ENCODE measurements around the gene HCN2.

The HCN2 gene

GRCh38 chr19:556611-557382, 32.9 kb upstream of the HCN2 start:
- Mint-ChIP-seq H3K4me1 (peaks cover 1% of the 10 kb centered on the region), H3K9me3 (no peaks in the 10 kb centered on the region), H3K27ac (ENCODE audit: low read depth) (no peak overlapping the region), H3K4me3 (no peak overlapping the region), H3K36me3 (ENCODE audit: insufficient read depth) (no peaks in the 10 kb centered on the region), H3K27me3 (no peaks in the 10 kb centered on the region)
- ATAC-seq (replicated peaks; ENCODE audit: extremely low read depth, poor library complexity, severe bottlenecking) = no peak
- DNase-seq (ENCODE audit: low spot score in 2 of 2) = no peak

GRCh38 chr19:558770-559439, 30.8 kb upstream of the HCN2 start:
- no peaks in the 10 kb centered on the region for H3K9me3 Mint-ChIP-seq
- no peaks in the 10 kb centered on the region for H3K27me3 Mint-ChIP-seq
- DNase-seq (ENCODE audit: low spot score in 2 of 2) = no peak
- no peak for ATAC-seq (replicated peaks; ENCODE audit: extremely low read depth, poor library complexity, severe bottlenecking)
- no peaks in the 10 kb centered on the region for H3K36me3 Mint-ChIP-seq (ENCODE audit: insufficient read depth)
- no peak overlapping the region for H3K4me3 Mint-ChIP-seq
- H3K4me1 Mint-ChIP-seq = no peaks in the 10 kb centered on the region
- H3K27ac Mint-ChIP-seq (ENCODE audit: low read depth) = no peak overlapping the region

- no peaks in the 10 kb centered on the region for H3K36me3 Mint-ChIP-seq (ENCODE audit: insufficient read depth)
- H3K4me3 Mint-ChIP-seq = no peak overlapping the region
- ATAC-seq (replicated peaks; ENCODE audit: extremely low read depth, poor library complexity, severe bottlenecking) (no peak), DNase-seq (ENCODE audit: low spot score in 2 of 2) (no peak)
- no peaks in the 10 kb centered on the region for H3K4me1 Mint-ChIP-seq
- no peaks in the 10 kb centered on the region for H3K9me3 Mint-ChIP-seq
- H3K27ac Mint-ChIP-seq (ENCODE audit: low read depth) = no peak overlapping the region
- no peaks in the 10 kb centered on the region for H3K27me3 Mint-ChIP-seq
These were observed 29.6 kb upstream of the HCN2 start for GRCh38 chr19:560121-560520.

- no peaks in the 10 kb centered on the region for H3K9me3 Mint-ChIP-seq
These were observed 23.3 kb upstream of the HCN2 start for GRCh38 chr19:566403-566802.

GRCh38 chr19:566844-567243, 22.8 kb upstream of the HCN2 start:
- DNase-seq (ENCODE audit: low spot score in 2 of 2) (no peak), ATAC-seq (replicated peaks; ENCODE audit: extremely low read depth, poor library complexity, severe bottlenecking) (no peak)
- no peak overlapping the region for H3K4me3 Mint-ChIP-seq
- no peak overlapping the region for H3K27ac Mint-ChIP-seq (ENCODE audit: low read depth)
- no peaks in the 10 kb centered on the region for H3K27me3 Mint-ChIP-seq
- no peaks in the 10 kb centered on the region for H3K9me3 Mint-ChIP-seq
- peaks cover 9% of the 10 kb centered on the region for H3K4me1 Mint-ChIP-seq
- H3K36me3 Mint-ChIP-seq (ENCODE audit: insufficient read depth) = peaks cover 24% of the 10 kb centered on the region

More at GRCh38 chr19:566403-566802, 23.3 kb upstream of the HCN2 start:
- no peak for ATAC-seq (replicated peaks; ENCODE audit: extremely low read depth, poor library complexity, severe bottlenecking)
- no peak for DNase-seq (ENCODE audit: low spot score in 2 of 2)
- H3K27ac Mint-ChIP-seq (ENCODE audit: low read depth) = no peak overlapping the region
- peaks cover 7% of the 10 kb centered on the region for H3K4me1 Mint-ChIP-seq
- H3K4me3 Mint-ChIP-seq = no peak overlapping the region
- H3K36me3 Mint-ChIP-seq (ENCODE audit: insufficient read depth) = peaks cover 24% of the 10 kb centered on the region
- H3K27me3 Mint-ChIP-seq = no peaks in the 10 kb centered on the region

DNA sequence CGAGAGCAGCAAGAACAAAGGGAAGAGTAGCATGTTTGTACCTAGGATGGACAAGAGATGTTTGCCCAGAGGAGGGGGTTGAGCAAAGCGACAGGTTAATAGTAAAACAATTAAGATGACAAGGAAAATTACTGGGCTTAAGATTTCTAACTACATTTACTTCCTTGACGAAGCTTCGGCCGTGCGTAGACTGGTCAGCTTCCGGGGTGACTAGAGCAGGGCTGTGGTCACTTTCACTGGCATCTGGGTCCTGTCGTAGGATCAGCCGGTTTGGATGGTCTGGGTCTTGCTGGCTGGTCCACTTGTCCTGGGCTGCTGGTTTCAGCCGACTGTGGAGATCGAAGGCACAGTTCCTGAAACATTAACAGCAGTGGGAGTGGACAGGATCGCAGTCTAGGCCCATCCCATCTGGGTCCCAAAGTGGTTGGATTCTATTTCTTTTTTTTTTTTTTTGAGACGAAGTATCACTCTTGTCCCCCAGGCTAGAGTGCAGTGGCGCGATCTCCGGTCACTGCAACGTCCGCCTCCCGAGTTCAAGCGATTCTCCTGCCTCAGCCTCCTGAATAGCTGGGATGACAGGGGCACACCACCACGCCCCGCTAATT, 22.3 kb upstream of the HCN2 start:
- peak overlapping the region; percentile 67 for H3K27ac Mint-ChIP-seq (ENCODE audit: low read depth)
- no peak for ATAC-seq (replicated peaks; ENCODE audit: extremely low read depth, poor library complexity, severe bottlenecking)
- no peaks in the 10 kb centered on the region for H3K27me3 Mint-ChIP-seq

GRCh38 chr19:570251-570686, 19.4 kb upstream of the HCN2 start:
- peaks cover 29% of the 10 kb centered on the region for H3K36me3 Mint-ChIP-seq (ENCODE audit: insufficient read depth)
- H3K27ac Mint-ChIP-seq (ENCODE audit: low read depth) = peak overlapping the region; percentile 94
- peak overlapping the region; percentile 55 for H3K4me3 Mint-ChIP-seq
- DNase-seq (ENCODE audit: low spot score in 2 of 2) (no peak), ATAC-seq (replicated peaks; ENCODE audit: extremely low read depth, poor library complexity, severe bottlenecking) (no peak)
- no peaks in the 10 kb centered on the region for H3K9me3 Mint-ChIP-seq
- no peaks in the 10 kb centered on the region for H3K27me3 Mint-ChIP-seq
- peaks cover 32% of the 10 kb centered on the region for H3K4me1 Mint-ChIP-seq

More for the DNA sequence above, 22.3 kb upstream of the HCN2 start:
- H3K9me3 Mint-ChIP-seq = no peaks in the 10 kb centered on the region
- H3K4me3 Mint-ChIP-seq = no peak overlapping the region
- DNase-seq (ENCODE audit: low spot score in 2 of 2) = no peak
- H3K36me3 Mint-ChIP-seq (ENCODE audit: insufficient read depth) = peaks cover 27% of the 10 kb centered on the region
- H3K4me1 Mint-ChIP-seq = peaks cover 15% of the 10 kb centered on the region

- Mint-ChIP-seq H3K36me3 (ENCODE audit: insufficient read depth) (peaks cover 29% of the 10 kb centered on the region), H3K27me3 (no peaks in the 10 kb centered on the region)
- peak; percentile 29 for ATAC-seq (replicated peaks; ENCODE audit: extremely low read depth, poor library complexity, severe bottlenecking)
These were observed 18.6 kb upstream of the HCN2 start for GRCh38 chr19:570937-571565.

GRCh38 chr19:571566-571974, 18.1 kb upstream of the HCN2 start:
- H3K27me3 Mint-ChIP-seq = no peaks in the 10 kb centered on the region
- H3K4me1 Mint-ChIP-seq = peaks cover 36% of the 10 kb centered on the region
- peaks cover 26% of the 10 kb centered on the region for H3K36me3 Mint-ChIP-seq (ENCODE audit: insufficient read depth)
- DNase-seq (ENCODE audit: low spot score in 2 of 2) (no peak), ATAC-seq (replicated peaks; ENCODE audit: extremely low read depth, poor library complexity, severe bottlenecking) (peak; percentile 13)
- H3K27ac Mint-ChIP-seq (ENCODE audit: low read depth) = peak overlapping the region; percentile 94
- peak overlapping the region; percentile 80 for H3K4me3 Mint-ChIP-seq
- H3K9me3 Mint-ChIP-seq = no peaks in the 10 kb centered on the region

More at GRCh38 chr19:570937-571565, 18.6 kb upstream of the HCN2 start:
- Mint-ChIP-seq H3K9me3 (no peaks in the 10 kb centered on the region), H3K4me3 (peak overlapping the region; percentile 80), H3K4me1 (peaks cover 32% of the 10 kb centered on the region), H3K27ac (ENCODE audit: low read depth) (peak overlapping the region; percentile 94)
- DNase-seq (ENCODE audit: low spot score in 2 of 2) = peak; percentile 30 to 51

DNA sequence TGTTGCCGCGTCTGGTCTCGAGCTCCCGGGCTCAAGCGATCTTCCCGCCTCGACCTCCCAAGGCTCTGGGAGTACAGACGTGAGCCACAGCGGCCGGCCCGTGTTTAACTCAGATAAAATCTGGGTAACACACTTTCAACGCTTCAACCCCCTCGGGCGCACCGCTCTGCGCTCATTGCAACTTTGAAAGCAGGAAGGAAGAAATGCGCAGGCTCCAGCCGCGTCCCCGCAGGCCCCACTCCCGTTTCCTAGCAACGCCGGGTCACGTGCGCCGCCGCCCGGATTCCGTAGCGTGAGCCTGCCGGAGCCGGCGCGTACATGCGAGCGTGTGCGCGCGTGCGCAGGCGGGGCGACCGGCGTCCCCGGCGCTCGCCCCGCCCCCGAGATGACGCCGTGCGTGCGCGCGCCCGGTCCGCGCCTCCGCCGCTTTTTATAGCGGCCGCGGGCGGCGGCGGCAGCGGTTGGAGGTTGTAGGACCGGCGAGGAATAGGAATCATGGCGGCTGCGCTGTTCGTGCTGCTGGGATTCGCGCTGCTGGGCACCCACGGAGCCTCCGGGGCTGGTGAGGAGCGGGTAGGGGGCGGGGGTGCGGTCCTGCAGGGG, 17.4 kb upstream of the HCN2 start, which contains the start of gene BSG:
Gene BSG (plus strand): TSS at position 457 of the 603 bp plus-strand sequence. CDS start 39 bp downstream, at position 496.
- peak; percentile 84 for ATAC-seq (replicated peaks; ENCODE audit: extremely low read depth, poor library complexity, severe bottlenecking)
- no peaks in the 10 kb centered on the region for H3K9me3 Mint-ChIP-seq

DNA sequence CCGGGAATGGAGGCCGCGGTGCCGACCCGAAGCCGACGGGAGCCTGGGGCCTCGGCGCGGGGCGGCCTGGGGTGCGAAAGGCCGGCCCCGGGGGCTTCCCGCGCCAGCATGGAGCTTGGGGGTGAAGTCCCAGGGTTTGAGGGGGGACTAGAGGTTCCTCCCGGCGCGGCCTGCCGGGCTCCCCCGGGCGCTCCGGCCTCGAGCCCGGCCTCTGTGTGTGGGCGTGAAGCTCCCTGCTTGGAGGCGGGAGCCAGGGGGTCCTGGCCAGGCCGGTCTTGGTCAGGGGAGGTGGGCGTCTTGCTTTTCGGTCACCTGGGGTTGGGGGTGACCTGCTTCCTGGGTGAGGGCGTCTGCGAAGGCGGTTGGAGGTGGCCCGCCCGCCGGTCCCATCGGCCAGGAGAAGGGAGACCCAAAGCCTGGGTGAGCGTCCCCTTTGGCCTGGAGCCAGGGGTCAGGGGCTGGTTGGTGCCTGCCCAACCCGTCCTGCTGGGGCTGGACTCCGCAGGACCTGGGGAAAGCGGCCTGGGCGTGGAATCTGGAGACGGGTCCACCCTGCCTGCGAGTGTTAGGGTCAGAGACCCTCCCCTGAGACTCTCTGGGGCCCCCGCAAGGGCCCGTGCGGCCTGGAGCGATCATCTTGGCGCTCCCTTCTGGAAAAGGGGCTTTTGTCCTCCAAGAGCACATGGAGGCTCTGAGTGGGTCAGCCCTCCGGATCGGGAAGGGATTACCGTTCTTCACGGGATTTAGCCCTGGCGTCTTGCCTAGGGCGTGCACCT, 16.8 kb upstream of the HCN2 start:
- Mint-ChIP-seq H3K4me3 (peak overlapping the region; percentile 80), H3K27me3 (no peaks in the 10 kb centered on the region), H3K27ac (ENCODE audit: low read depth) (peak overlapping the region; percentile 94), H3K9me3 (no peaks in the 10 kb centered on the region), H3K36me3 (ENCODE audit: insufficient read depth) (peaks cover 24% of the 10 kb centered on the region), H3K4me1 (peaks cover 41% of the 10 kb centered on the region)
- no peak for ATAC-seq (replicated peaks; ENCODE audit: extremely low read depth, poor library complexity, severe bottlenecking)
- DNase-seq (ENCODE audit: low spot score in 2 of 2) = no peak

More for the DNA sequence above, 17.4 kb upstream of the HCN2 start, which contains the start of gene BSG:
- peaks cover 24% of the 10 kb centered on the region for H3K36me3 Mint-ChIP-seq (ENCODE audit: insufficient read depth)
- H3K4me3 Mint-ChIP-seq = peak within 1 kb of the TSS; percentile 80
- peaks cover 41% of the 10 kb centered on the region for H3K4me1 Mint-ChIP-seq
- peak; percentile 94 to 98 for DNase-seq (ENCODE audit: low spot score in 2 of 2)
- peak within 1 kb of the TSS; percentile 94 for H3K27ac Mint-ChIP-seq (ENCODE audit: low read depth)
- H3K27me3 Mint-ChIP-seq = no peaks in the 10 kb centered on the region

All from central memory CD8-positive, alpha-beta T cell (primary cell).